IMR-90 (cell line): ENCODE measurements around the gene SLC6A9. TPM values are rescaled to one million over a fixed set of nuclear protein-coding genes. Genes with fewer than 3 reads are reported as not detected.

ENCODE experiments used
- ATAC-seq: fragments of 200-7000 bp; cut with Tn5 transposase; 2 replicates; pipeline ENCODE4 v1.9.1; 2020; ENCODE audit warnings: low read depth, mild to moderate bottlenecking, moderate library complexity
- BruUV-seq: library from RNA; stranded (reverse); fragments of 400-500 nt; replicated peaks from 2 replicates; lab custom pipeline; 2021; lab: Mats Ljungman, UMichigan
- CTCF ChIA-PET: fragments of 300-600 bp; formaldehyde crosslinking; extraction: SDS; loops from one replicate; lab custom pipeline; 2021; ENCODE audit warnings: antibody characterized with exemption; lab: Yijun Ruan, JAX
- POLR2A ChIA-PET: fragments of 300-600 bp; sonication (Branson Sonifier 250); formaldehyde crosslinking; loops from one replicate; lab custom pipeline; 2022; ENCODE audit warnings: antibody characterized with exemption; ENCODE audit not compliant: unreplicated experiment; lab: Charles Lee
- DNase-seq: peaks from one replicate; pipeline ENCODE4 v3.0.0; 2013
- H2AFZ ChIP-seq: replicated peaks from 2 replicates; pipeline ENCODE3; 2013; ENCODE audit warnings: low read length, mild to moderate bottlenecking; ENCODE audit not compliant: poor library complexity
- H2AK5ac ChIP-seq: 2 replicates; pipeline ENCODE4 v1.6.1; 2013; ENCODE audit warnings: low read depth, low read length, inconsistent platforms
- H2AK9ac ChIP-seq: replicated peaks from 2 replicates; pipeline ENCODE3; 2013; ENCODE audit warnings: mild to moderate bottlenecking, low read depth, low read length, moderate library complexity; ENCODE audit not compliant: poor library complexity
- H2BK120ac ChIP-seq: 2 replicates; pipeline ENCODE4 v1.6.1; 2013; ENCODE audit warnings: low read depth, low read length, inconsistent platforms
- H2BK15ac ChIP-seq: 3 replicates; pipeline ENCODE4 v1.6.1; 2013; ENCODE audit warnings: low read depth, low read length, inconsistent platforms
- H2BK20ac ChIP-seq: 2 replicates; pipeline ENCODE4 v1.6.1; 2013; ENCODE audit warnings: low read depth, mild to moderate bottlenecking, inconsistent platforms, low read length, moderate library complexity
- H2BK5ac ChIP-seq: 2 replicates; pipeline ENCODE4 v1.6.1; 2013; ENCODE audit warnings: mild to moderate bottlenecking, low read depth, low read length, inconsistent platforms; ENCODE audit not compliant: poor library complexity, severe bottlenecking
- H3K14ac ChIP-seq: replicated peaks from 2 replicates; pipeline ENCODE4 v1.6.1; 2013; ENCODE audit warnings: low read depth, low read length, inconsistent platforms
- H3K18ac ChIP-seq: 2 replicates; pipeline ENCODE4 v1.6.1; 2013; ENCODE audit warnings: low read depth, low read length, control low read depth
- H3K23ac ChIP-seq: 2 replicates; pipeline ENCODE4 v1.6.1; 2013; ENCODE audit warnings: low read depth, low read length, inconsistent platforms
- H3K27ac ChIP-seq: 2 replicates; pipeline ENCODE4 v1.5.1; 2013; ENCODE audit warnings: mild to moderate bottlenecking, control low read depth, low read length; ENCODE audit not compliant: insufficient read depth
- H3K27me3 ChIP-seq: 2 replicates; pipeline ENCODE4 v1.6.1; 2013; ENCODE audit warnings: low read length; ENCODE audit not compliant: control insufficient read depth, insufficient read depth
- H3K36me3 ChIP-seq: 2 replicates; pipeline ENCODE4 v1.6.1; 2013; ENCODE audit warnings: low read length, mixed read lengths; ENCODE audit not compliant: control insufficient read depth, insufficient read depth
- H3K4ac ChIP-seq: 2 replicates; pipeline ENCODE4 v1.6.1; 2013; ENCODE audit warnings: low read depth, low read length, inconsistent platforms
- H3K4me1 ChIP-seq: 2 replicates; pipeline ENCODE4 v1.6.1; 2013; ENCODE audit warnings: low read length, mixed read lengths; ENCODE audit not compliant: control insufficient read depth, insufficient read depth
- H3K4me2 ChIP-seq: 2 replicates; pipeline ENCODE4 v1.6.1; 2013; ENCODE audit warnings: low read depth, mild to moderate bottlenecking, control low read depth, low read length, moderate library complexity
- H3K4me3 ChIP-seq: 2 replicates; pipeline ENCODE4 v1.5.1; 2013; ENCODE audit warnings: low read depth, mild to moderate bottlenecking, control low read depth, low read length, moderate library complexity; ENCODE audit not compliant: insufficient read depth
- H3K56ac ChIP-seq: 2 replicates; pipeline ENCODE4 v1.6.1; 2013; ENCODE audit warnings: low read length, inconsistent platforms; ENCODE audit not compliant: insufficient read depth; ENCODE audit errors: extremely low read depth
- H3K79me1 ChIP-seq, 2 experiments: 2 replicates each; pipeline ENCODE4 v1.6.1; 2013; ENCODE audit warnings: low read length in 2 of 2, inconsistent platforms in 1 of 2, low read depth in 1 of 2
- H3K9ac ChIP-seq: 2 replicates; pipeline ENCODE4 v1.6.1; 2013; ENCODE audit warnings: low read depth, low read length, control low read depth
- H3K9me1 ChIP-seq: 2 replicates; pipeline ENCODE4 v1.6.1; 2013; ENCODE audit warnings: low read length, inconsistent platforms; ENCODE audit not compliant: insufficient read depth
- H3K9me3 ChIP-seq: 2 replicates; pipeline ENCODE4 v1.6.1; 2013; ENCODE audit warnings: low read length; ENCODE audit not compliant: control insufficient read depth, insufficient read depth
- H4K20me1 ChIP-seq: 2 replicates; pipeline ENCODE4 v1.6.1; 2013; ENCODE audit warnings: low read length, inconsistent platforms; ENCODE audit not compliant: insufficient read depth
- H4K5ac ChIP-seq: 2 replicates; pipeline ENCODE4 v1.6.1; 2013; ENCODE audit warnings: mild to moderate bottlenecking, low read depth, low read length, control low read depth
- H4K8ac ChIP-seq, 2 experiments: 2 replicates each; pipeline ENCODE4 v1.6.1; 2013; ENCODE audit warnings: low read depth in 2 of 2, low read length in 2 of 2, control low read depth in 1 of 2, inconsistent platforms in 1 of 2
- H4K91ac ChIP-seq: 2 replicates; pipeline ENCODE4 v1.6.1; 2013; ENCODE audit warnings: low read depth, low read length, inconsistent platforms; ENCODE audit not compliant: insufficient read depth
- BHLHE40 ChIP-seq: fragments of 150-350 bp; IDR thresholded peaks from 2 replicates; pipeline ENCODE4 v1.6.1; 2016; ENCODE audit warnings: mild to moderate bottlenecking, low read depth, low read length
- CHD1 ChIP-seq: IDR thresholded peaks from 2 replicates; pipeline ENCODE4 v1.6.1; 2012; ENCODE audit warnings: low read depth, low read length, improper control_type of control experiment
- FOS ChIP-seq: fragments of 150-350 bp; IDR thresholded peaks from 2 replicates; pipeline ENCODE4 v1.6.1; 2016; ENCODE audit warnings: low read depth, low read length
- MAFK ChIP-seq: IDR thresholded peaks from 2 replicates; pipeline ENCODE4 v1.6.1; 2012; ENCODE audit warnings: low read depth, low read length, improper control_type of control experiment
- MAZ ChIP-seq: IDR thresholded peaks from 2 replicates; pipeline ENCODE4 v1.6.1; 2012; ENCODE audit warnings: low read depth, mild to moderate bottlenecking, low read length, improper control_type of control experiment, moderate library complexity, borderline replicate concordance
- MXI1 ChIP-seq: IDR thresholded peaks from 2 replicates; pipeline ENCODE4 v1.6.1; 2012; ENCODE audit warnings: low read depth, mild to moderate bottlenecking, low read length, moderate library complexity, borderline replicate concordance
- NFE2L2 ChIP-seq: fragments of 150-350 bp; IDR thresholded peaks from 2 replicates; pipeline ENCODE4 v1.6.1; 2016; ENCODE audit warnings: low read depth, mild to moderate bottlenecking, low read length
- POLR2A ChIP-seq: IDR thresholded peaks from 2 replicates; pipeline ENCODE4 v1.6.1; 2012; ENCODE audit warnings: mild to moderate bottlenecking, low read depth, low read length
- RAD21 ChIP-seq: IDR thresholded peaks from 2 replicates; pipeline ENCODE4 v1.6.1; 2012; ENCODE audit warnings: low read length, improper control_type of control experiment
- RCOR1 ChIP-seq: IDR thresholded peaks from 2 replicates; pipeline ENCODE4 v1.6.1; 2012; ENCODE audit warnings: mild to moderate bottlenecking, low read length, improper control_type of control experiment; ENCODE audit not compliant: insufficient replicate concordance
- RFX5 ChIP-seq: IDR thresholded peaks from 2 replicates; pipeline ENCODE4 v1.8.0; 2012; ENCODE audit warnings: low read depth, mild to moderate bottlenecking, low read length, moderate library complexity
- WGBS, 2 experiments: methylation state at CpG; one replicate each; pipeline versions ENCODE4 v1.1.5 to v1.1.7; 2013; ENCODE audit warnings: missing lambda C conversion rate in 2 of 2; ENCODE audit not compliant: insufficient read length in 1 of 2; ENCODE audit errors: extremely low coverage in 2 of 2; 5-methylcytosine and 5-hydroxymethylcytosine counted together
- dilution Hi-C: fragments of 300-500 bp; cut with HindIII; formaldehyde crosslinking; loops from one replicate; pipeline ENCODE4 v1.14.3; 2018; ENCODE audit warnings: low sequenced_read_pairs; ENCODE audit not compliant: unreplicated experiment
- in situ Hi-C: fragments of 300-500 bp; cut with MboI; formaldehyde crosslinking; loops from 3 replicates; pipeline ENCODE4 v1.14.3; 2019; ENCODE audit warnings: low sequenced_read_pairs, inconsistent platforms, mixed read lengths
- intact Hi-C: fragments of 100-400 bp; cut with micrococcal nuclease; formaldehyde crosslinking; loops from 2 replicates; pipeline ENCODE4 v1.10.0; 2022
- polyA plus RNA-seq, 3 experiments: library from polyadenylated mRNA; depleted of rRNA; stranded (reverse); fragments of >200 nt; gene quantifications; 2 replicates each; pipeline ENCODE4 v1.2.3, GENCODE V29; 2012; ENCODE audit warnings: low replicate concordance in 1 of 3
- total RNA-seq: library from RNA; depleted of rRNA; stranded (reverse); fragments of >200 nt; gene quantifications from 2 replicates; pipeline ENCODE4 v1.2.3, GENCODE V29; 2012
- TF ChIP-seq, protein P1 (sequence below): conservative IDR thresholded peaks from 2 replicates; pipeline ENCODE4 v1.5.1; 2012; ENCODE audit warnings: mild to moderate bottlenecking, low read depth, low read length, improper control_type of control experiment
- TF ChIP-seq, protein P2 (sequence below): fragments of 150-350 bp; IDR thresholded peaks from 2 replicates; pipeline ENCODE4 v1.6.1; 2017; ENCODE audit warnings: mild to moderate bottlenecking, antibody characterized with exemption, low read length, low read depth

Gene SLC6A9
- total and polyA plus RNA-seq, 2 of the 4 experiments (the other 2 are of a cell fraction) = 2.0 to 6.6 TPM

DNA sequence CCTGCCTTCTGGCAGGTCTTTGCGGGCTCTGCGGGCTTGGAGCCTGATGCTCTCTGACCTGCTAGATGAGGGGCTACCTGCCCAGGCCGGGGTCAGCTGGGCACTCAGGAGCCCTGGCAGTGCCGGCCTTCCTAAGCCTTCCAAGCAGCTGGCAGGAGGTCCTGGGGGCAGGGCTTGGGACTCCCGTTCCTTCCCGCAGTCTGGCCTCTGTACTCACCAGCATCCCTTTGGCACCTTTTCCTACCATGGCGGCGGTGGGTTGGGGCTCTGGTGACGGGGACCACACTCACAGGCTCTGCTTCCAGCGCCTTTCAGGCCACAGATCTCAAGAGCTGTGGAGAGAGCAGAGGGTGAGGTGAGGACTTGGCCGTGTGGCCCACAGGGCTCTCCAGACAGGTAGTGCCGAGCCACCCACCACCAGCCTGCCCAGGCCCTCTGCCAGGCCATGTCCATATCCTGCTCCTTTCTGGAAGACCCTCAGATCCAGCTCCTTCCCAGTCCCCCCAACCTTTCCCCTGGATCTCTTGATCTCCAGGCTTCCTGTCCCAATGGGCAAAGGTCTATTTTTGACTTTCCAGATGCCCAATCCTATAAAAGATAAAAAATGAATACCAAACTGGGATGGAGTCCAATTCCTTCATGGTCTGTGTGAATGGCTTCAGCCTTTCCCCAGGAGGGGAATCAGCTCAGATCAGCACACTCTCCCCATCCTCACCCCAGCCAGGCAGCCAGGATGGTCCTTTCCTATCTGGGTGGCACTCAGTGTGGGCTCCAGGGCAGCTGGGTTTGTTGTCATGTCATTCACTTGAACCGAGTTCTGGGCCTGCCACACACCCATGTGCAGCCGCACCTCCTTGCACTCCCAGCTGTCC, 7.0 kb downstream of the SLC6A9 start:
- H3K27ac ChIP-seq = no peak overlapping the region

More for the DNA sequence above, 7.0 kb downstream of the SLC6A9 start:
- no peak overlapping the region for H2BK5ac ChIP-seq
- no peak overlapping the region for H3K4me2 ChIP-seq
- dilution Hi-C loops (no loop called here), in situ Hi-C loops (no loop called here), intact Hi-C loops (no loop called here)
- no peak for DNase-seq
- peaks cover 14% of the 10 kb centered on the region; the same call in 1 of the 2 replicates for H3K9me1 ChIP-seq
- CTCF ChIA-PET = interaction anchor here (1.0 kb wide), 1 partner anchor 23 kb away, joined by 4 read pairs; no protein-coding TSS in a partner anchor
- H2AK5ac ChIP-seq = no peak overlapping the region
- 93% methylated on average over 2 of the region's 14 CpGs; no CpG with 5 or more reads in 1 of the 2 experiments for WGBS, 2 experiments
- peaks cover 22% of the 10 kb centered on the region; the same call in 1 of the 2 replicates for H3K36me3 ChIP-seq
- no peak overlapping the region for H2BK20ac ChIP-seq
- no peak overlapping the region for H4K8ac ChIP-seq
- no peak overlapping the region for H3K14ac ChIP-seq
- peaks cover 8% of the 10 kb centered on the region for H3K4me1 ChIP-seq
- no peak overlapping the region for H4K91ac ChIP-seq
- H3K9ac ChIP-seq = no peak overlapping the region
- H3K4ac ChIP-seq = no peak overlapping the region
- H3K56ac ChIP-seq = no peak overlapping the region
- H4K20me1 ChIP-seq = no peaks in the 10 kb centered on the region; the same call in 1 of the 2 replicates
- no peak overlapping the region for H3K23ac ChIP-seq
- no peak overlapping the region for H2AK9ac ChIP-seq
- no peak overlapping the region for H4K5ac ChIP-seq
- H3K79me1 ChIP-seq = peaks cover 0 to 8% of the 10 kb centered on the region in 2 experiments; a peak in 2 of 4 replicates
- TF ChIP-seq RAD21 = no peak
- TF ChIP-seq, protein P1, sequence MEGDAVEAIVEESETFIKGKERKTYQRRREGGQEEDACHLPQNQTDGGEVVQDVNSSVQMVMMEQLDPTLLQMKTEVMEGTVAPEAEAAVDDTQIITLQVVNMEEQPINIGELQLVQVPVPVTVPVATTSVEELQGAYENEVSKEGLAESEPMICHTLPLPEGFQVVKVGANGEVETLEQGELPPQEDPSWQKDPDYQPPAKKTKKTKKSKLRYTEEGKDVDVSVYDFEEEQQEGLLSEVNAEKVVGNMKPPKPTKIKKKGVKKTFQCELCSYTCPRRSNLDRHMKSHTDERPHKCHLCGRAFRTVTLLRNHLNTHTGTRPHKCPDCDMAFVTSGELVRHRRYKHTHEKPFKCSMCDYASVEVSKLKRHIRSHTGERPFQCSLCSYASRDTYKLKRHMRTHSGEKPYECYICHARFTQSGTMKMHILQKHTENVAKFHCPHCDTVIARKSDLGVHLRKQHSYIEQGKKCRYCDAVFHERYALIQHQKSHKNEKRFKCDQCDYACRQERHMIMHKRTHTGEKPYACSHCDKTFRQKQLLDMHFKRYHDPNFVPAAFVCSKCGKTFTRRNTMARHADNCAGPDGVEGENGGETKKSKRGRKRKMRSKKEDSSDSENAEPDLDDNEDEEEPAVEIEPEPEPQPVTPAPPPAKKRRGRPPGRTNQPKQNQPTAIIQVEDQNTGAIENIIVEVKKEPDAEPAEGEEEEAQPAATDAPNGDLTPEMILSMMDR = no peak
- TF ChIP-seq, protein P2, sequence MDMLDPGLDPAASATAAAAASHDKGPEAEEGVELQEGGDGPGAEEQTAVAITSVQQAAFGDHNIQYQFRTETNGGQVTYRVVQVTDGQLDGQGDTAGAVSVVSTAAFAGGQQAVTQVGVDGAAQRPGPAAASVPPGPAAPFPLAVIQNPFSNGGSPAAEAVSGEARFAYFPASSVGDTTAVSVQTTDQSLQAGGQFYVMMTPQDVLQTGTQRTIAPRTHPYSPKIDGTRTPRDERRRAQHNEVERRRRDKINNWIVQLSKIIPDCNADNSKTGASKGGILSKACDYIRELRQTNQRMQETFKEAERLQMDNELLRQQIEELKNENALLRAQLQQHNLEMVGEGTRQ = no peak
- TF ChIP-seq CHD1 = no peak
- no peak for TF ChIP-seq MXI1
- TF ChIP-seq BHLHE40 = no peak
- TF ChIP-seq MAFK = no peak
- no peak for TF ChIP-seq POLR2A
- no peak for TF ChIP-seq RFX5
- no peak for TF ChIP-seq RCOR1
- TF ChIP-seq NFE2L2 = no peak
- no peak for TF ChIP-seq MAZ
- no peak for TF ChIP-seq FOS
- no peaks in the 10 kb centered on the region for H3K27me3 ChIP-seq
- H3K18ac ChIP-seq = no peak overlapping the region
- peak overlapping the region; percentile 27 for H2AFZ ChIP-seq
- H3K4me3 ChIP-seq = no peak overlapping the region
- H3K9me3 ChIP-seq = no peaks in the 10 kb centered on the region
- ATAC-seq = 0 out of 2 replicates have a peak, but pooled peaks have one; percentile 7
- H2BK15ac ChIP-seq = no peak overlapping the region
- POLR2A ChIA-PET = no interaction called here
- H2BK120ac ChIP-seq = no peak overlapping the region
- no TSS peak for BruUV-seq
